Measurements from ENCODE around the gene ZNF143. TPM values are rescaled to one million over a fixed set of nuclear protein-coding genes. Genes with fewer than 3 reads are reported as not detected.

The ZNF143 gene
- total RNA-seq, 8 experiments from 2014 or later, result 18.5 to 29.7 (median 23.0) TPM

GRCh38 chr11:9462806-9463537 lies 2.2 kb downstream of the ZNF143 start:
- no peak overlapping the region for H3K27ac ChIP-seq
- no peak overlapping the region for H3K4me3 ChIP-seq
- H3K4me1 ChIP-seq (replicated peaks in 1 of 2), result peaks cover 0 to 4% of the 10 kb centered on the region in 2 donors
- 63 to 100% (median 96%) methylated on average over 1 to 7 of the region's 8 CpGs for WGBS, 10 experiments
- ATAC-seq (replicated peaks in 6 of 8), result no peak
- in situ Hi-C loops (cut with MboI; ENCODE audit: low pct_unique_long_range_greater_than_20kb in 2 of 9, low sequenced_read_pairs in 9 of 9, unreplicated experiment in 9 of 9), result no loop called here

- H3K4me3 ChIP-seq, result no peak overlapping the region
- no peak overlapping the region for H3K27ac ChIP-seq
- in situ Hi-C loops (cut with MboI; ENCODE audit: low pct_unique_long_range_greater_than_20kb in 2 of 9, low sequenced_read_pairs in 9 of 9, unreplicated experiment in 9 of 9), result no loop called here
- no peak for ATAC-seq (replicated peaks in 6 of 8)
- WGBS, 10 experiments, result 89 to 100% (median 94%) methylated on average over 1 to 4 of the region's 4 CpGs; no CpG with 5 or more reads in 2 of the 10 experiments
- H3K4me1 ChIP-seq (replicated peaks in 1 of 2), result peaks cover 6 to 11% of the 10 kb centered on the region in 2 donors
These were observed 10.0 kb downstream of the ZNF143 start for GRCh38 chr11:9470765-9471164.

GRCh38 chr11:9473408-9473807 lies 12.6 kb downstream of the ZNF143 start:
- peak in 4 of 8 experiments; percentile 30 to 91 (median 54) for ATAC-seq (replicated peaks in 6 of 8)
- in situ Hi-C loops (cut with MboI; ENCODE audit: low pct_unique_long_range_greater_than_20kb in 2 of 9, low sequenced_read_pairs in 9 of 9, unreplicated experiment in 9 of 9), result no loop called here
- Histone ChIP-seq H3K27ac (no peak overlapping the region), H3K4me3 (no peak overlapping the region), H3K4me1 (replicated peaks in 1 of 2) (peaks cover 6 to 11% of the 10 kb centered on the region in 2 donors)

- no peak for ATAC-seq (replicated peaks in 6 of 8)
- Histone ChIP-seq H3K27ac (no peak overlapping the region), H3K4me1 (replicated peaks in 1 of 2) (no peaks in the 10 kb centered on the region), H3K4me3 (no peak overlapping the region)
- 73 to 100% (median 83%) methylated on average over 1 to 2 of the region's 2 CpGs for WGBS, 10 experiments
- in situ Hi-C loops (cut with MboI; ENCODE audit: low pct_unique_long_range_greater_than_20kb in 2 of 9, low sequenced_read_pairs in 9 of 9, unreplicated experiment in 9 of 9), result no loop called here
These were observed 19.1 kb downstream of the ZNF143 start for GRCh38 chr11:9479899-9480298.

GRCh38 chr11:9489080-9489765 lies 28.4 kb downstream of the ZNF143 start:
- in situ Hi-C loops (cut with MboI; ENCODE audit: low pct_unique_long_range_greater_than_20kb in 2 of 9, low sequenced_read_pairs in 9 of 9, unreplicated experiment in 9 of 9), result no loop called here
- Histone ChIP-seq H3K4me3 (no peak overlapping the region), H3K27ac (no peak overlapping the region), H3K4me1 (replicated peaks in 1 of 2) (no peaks in the 10 kb centered on the region)
- peak in 2 of 8 experiments; percentile 34 to 58 for ATAC-seq (replicated peaks in 6 of 8)
- 0 to 100% (median 88%) methylated on average over 1 to 3 of the region's 3 CpGs for WGBS, 10 experiments

GRCh38 chr11:9490376-9490775 lies 29.6 kb downstream of the ZNF143 start:
- in situ Hi-C loops (cut with MboI; ENCODE audit: low pct_unique_long_range_greater_than_20kb in 2 of 9, low sequenced_read_pairs in 9 of 9, unreplicated experiment in 9 of 9), result no loop called here
- ATAC-seq (replicated peaks in 6 of 8), result no peak
- H3K27ac ChIP-seq, result no peak overlapping the region
- 93 to 100% (median 100%) methylated on average over 1 to 3 of the region's 3 CpGs; no CpG with 5 or more reads in 2 of the 10 experiments for WGBS, 10 experiments
- H3K4me1 ChIP-seq (replicated peaks in 1 of 2), result no peaks in the 10 kb centered on the region
- no peak overlapping the region for H3K4me3 ChIP-seq

- Histone ChIP-seq H3K4me1 (replicated peaks in 1 of 2) (no peaks in the 10 kb centered on the region), H3K27ac (no peak overlapping the region), H3K4me3 (no peak overlapping the region)
- peak in 1 of 8 experiments; percentile 83 for ATAC-seq (replicated peaks in 6 of 8)
- in situ Hi-C loops (cut with MboI; ENCODE audit: low pct_unique_long_range_greater_than_20kb in 2 of 9, low sequenced_read_pairs in 9 of 9, unreplicated experiment in 9 of 9), result no loop called here
- WGBS, 10 experiments, result 0 to 70% (median 0%) methylated on average over 1 of the region's 1 CpG; no CpG with 5 or more reads in 5 of the 10 experiments
These were observed 32.7 kb downstream of the ZNF143 start for GRCh38 chr11:9493492-9493891.

- H3K4me3 ChIP-seq, result no peak overlapping the region
- H3K4me1 ChIP-seq (replicated peaks in 1 of 2), result no peaks in the 10 kb centered on the region
- 75 to 100% (median 90%) methylated on average over 1 to 2 of the region's 3 CpGs; no CpG with 5 or more reads in 3 of the 10 experiments for WGBS, 10 experiments
- ATAC-seq (replicated peaks in 6 of 8), result no peak
- no peak overlapping the region for H3K27ac ChIP-seq
- in situ Hi-C loops (cut with MboI; ENCODE audit: low pct_unique_long_range_greater_than_20kb in 2 of 9, low sequenced_read_pairs in 9 of 9, unreplicated experiment in 9 of 9), result no loop called here
These were observed 33.5 kb downstream of the ZNF143 start for GRCh38 chr11:9494316-9494715.

GRCh38 chr11:9495803-9496514 lies 35.1 kb downstream of the ZNF143 start:
- Histone ChIP-seq H3K4me3 (no peak overlapping the region), H3K27ac (no peak overlapping the region), H3K4me1 (replicated peaks in 1 of 2) (no peaks in the 10 kb centered on the region)
- ATAC-seq (replicated peaks in 6 of 8), result no peak
- in situ Hi-C loops (cut with MboI; ENCODE audit: low pct_unique_long_range_greater_than_20kb in 2 of 9, low sequenced_read_pairs in 9 of 9, unreplicated experiment in 9 of 9), result no loop called here
- 67 to 100% (median 83%) methylated on average over 1 to 6 of the region's 6 CpGs; no CpG with 5 or more reads in 1 of the 10 experiments for WGBS, 10 experiments

GRCh38 chr11:9498457-9499078 lies 37.8 kb downstream of the ZNF143 start:
- Histone ChIP-seq H3K4me1 (replicated peaks in 1 of 2) (no peaks in the 10 kb centered on the region), H3K27ac (no peak overlapping the region), H3K4me3 (no peak overlapping the region)
- in situ Hi-C loops (cut with MboI; ENCODE audit: low pct_unique_long_range_greater_than_20kb in 2 of 9, low sequenced_read_pairs in 9 of 9, unreplicated experiment in 9 of 9), result no loop called here
- no peak for ATAC-seq (replicated peaks in 6 of 8)
- 50 to 100% (median 84%) methylated on average over 1 to 4 of the region's 4 CpGs for WGBS, 10 experiments

- H3K27ac ChIP-seq, result no peak overlapping the region
- no peak overlapping the region for H3K4me3 ChIP-seq
- in situ Hi-C loops (cut with MboI; ENCODE audit: low pct_unique_long_range_greater_than_20kb in 2 of 9, low sequenced_read_pairs in 9 of 9, unreplicated experiment in 9 of 9), result no loop called here
- H3K4me1 ChIP-seq (replicated peaks in 1 of 2), result peaks cover 0 to 2% of the 10 kb centered on the region in 2 donors
- WGBS, 10 experiments, result 0 to 55% (median 29%) methylated on average over 1 to 5 of the region's 6 CpGs; no CpG with 5 or more reads in 1 of the 10 experiments
- peak; percentile 65 to 88 (median 74) for ATAC-seq (replicated peaks in 6 of 8)
These were observed 45.9 kb downstream of the ZNF143 start for GRCh38 chr11:9506489-9507276.

GRCh38 chr11:9507277-9507580 lies 46.4 kb downstream of the ZNF143 start:
- peak in 1 of 8 experiments; percentile 63 for ATAC-seq (replicated peaks in 6 of 8)
- 0 to 100% (median 87%) methylated on average over 1 of the region's 1 CpG; no CpG with 5 or more reads in 2 of the 10 experiments for WGBS, 10 experiments
- in situ Hi-C loops (cut with MboI; ENCODE audit: low pct_unique_long_range_greater_than_20kb in 2 of 9, low sequenced_read_pairs in 9 of 9, unreplicated experiment in 9 of 9), result no loop called here
- peaks cover 0 to 2% of the 10 kb centered on the region in 2 donors for H3K4me1 ChIP-seq (replicated peaks in 1 of 2)
- H3K4me3 ChIP-seq, result no peak overlapping the region
- no peak overlapping the region for H3K27ac ChIP-seq
